ENCODE results near the gene PRKAR1B.

PRKAR1B gene

GRCh38 chr7:572416-573268 lies 154.4 kb downstream of the PRKAR1B start:
- no peak for DNase-seq (ENCODE audit: low read depth in 2 of 2)

- DNase-seq (ENCODE audit: low read depth in 2 of 2), result no peak
These were observed 155.2 kb downstream of the PRKAR1B start for GRCh38 chr7:571718-572415.

- DNase-seq (ENCODE audit: low read depth in 2 of 2), result no peak
These were observed 155.9 kb downstream of the PRKAR1B start for GRCh38 chr7:571096-571717.

- no peak for DNase-seq (ENCODE audit: low read depth in 2 of 2)
These were observed 156.3 kb downstream of the PRKAR1B start for GRCh38 chr7:570801-571070.

- DNase-seq (ENCODE audit: low read depth in 2 of 2), result no peak
These were observed 156.9 kb downstream of the PRKAR1B start for GRCh38 chr7:569996-570800.

GRCh38 chr7:569071-569855 lies 157.8 kb downstream of the PRKAR1B start:
- DNase-seq (ENCODE audit: low read depth in 2 of 2), result no peak

- DNase-seq (ENCODE audit: low read depth in 2 of 2), result no peak
These were observed 158.8 kb downstream of the PRKAR1B start for GRCh38 chr7:568031-568951.

- DNase-seq (ENCODE audit: low read depth in 2 of 2), result no peak
These were observed 159.7 kb downstream of the PRKAR1B start for GRCh38 chr7:567305-567883.

GRCh38 chr7:566100-566499 lies 161.0 kb downstream of the PRKAR1B start:
- no peak for DNase-seq (ENCODE audit: low read depth in 2 of 2)

GRCh38 chr7:564176-564865 lies 162.8 kb downstream of the PRKAR1B start:
- DNase-seq (ENCODE audit: low read depth in 2 of 2), result no peak

GRCh38 chr7:563629-564170 lies 163.4 kb downstream of the PRKAR1B start:
- no peak for DNase-seq (ENCODE audit: low read depth in 2 of 2)

GRCh38 chr7:562789-563628 lies 164.1 kb downstream of the PRKAR1B start:
- no peak for DNase-seq (ENCODE audit: low read depth in 2 of 2)

GRCh38 chr7:562374-562675 lies 164.8 kb downstream of the PRKAR1B start:
- DNase-seq (ENCODE audit: low read depth in 2 of 2), result no peak

- DNase-seq (ENCODE audit: low read depth in 2 of 2), result no peak
These were observed 165.3 kb downstream of the PRKAR1B start for GRCh38 chr7:561631-562373.

- DNase-seq (ENCODE audit: low read depth in 2 of 2), result no peak
These were observed 166.0 kb downstream of the PRKAR1B start for GRCh38 chr7:560966-561630.

GRCh38 chr7:559396-559705 lies 167.7 kb downstream of the PRKAR1B start:
- no peak for DNase-seq (ENCODE audit: low read depth in 2 of 2)

GRCh38 chr7:557558-557881 lies 169.6 kb downstream of the PRKAR1B start:
- DNase-seq (ENCODE audit: low read depth in 2 of 2), result no peak

Measured in stimulated activated CD4-positive, alpha-beta T cell treated with anti-CD3 and anti-CD28 coated beads, Interleukin-1b, Interleukin-23, amount 100 ng/mL, for 1 hour (primary cell).